GM12878 (cell line): ENCODE measurements around the gene REEP1.

Experiments
- BCL11A ChIP-seq: IDR thresholded peaks from 2 replicates; pipeline ENCODE4 v1.6.1; 2011; ENCODE audit warnings: low read depth, low read length
- BCL3 ChIP-seq: IDR thresholded peaks from 2 replicates; pipeline ENCODE4 v1.6.1; 2011; ENCODE audit warnings: borderline replicate concordance, low read depth, mild to moderate bottlenecking, moderate library complexity, low read length; ENCODE audit not compliant: insufficient read depth, poor library complexity, severe bottlenecking
- CTCF ChIP-seq, 3 experiments: IDR thresholded peaks in 2 of 3; conservative IDR thresholded peaks in 1 of 3; 2 replicates each; pipeline ENCODE4 v1.5.1; 2011; ENCODE audit warnings: low read depth in 3 of 3, low read length in 3 of 3, mild to moderate bottlenecking in 3 of 3, control low read depth in 2 of 3, moderate library complexity in 2 of 3, inconsistent platforms in 1 of 3, mixed read lengths in 1 of 3; ENCODE audit not compliant: control insufficient read depth in 2 of 3, insufficient read depth in 1 of 3; ENCODE audit errors: extremely low read depth in 1 of 3
- E2F4 ChIP-seq: IDR thresholded peaks from 2 replicates; pipeline ENCODE4 v1.6.1; 2012; ENCODE audit warnings: low read depth, low read length, improper control_type of control experiment
- POLR2A ChIP-seq: IDR thresholded peaks from 2 replicates; pipeline ENCODE4 v1.6.1; 2011; ENCODE audit warnings: low read depth, mild to moderate bottlenecking, low read length
- POLR2AphosphoS5 ChIP-seq: IDR thresholded peaks from 2 replicates; pipeline ENCODE4 v1.6.1; 2011; ENCODE audit warnings: mild to moderate bottlenecking, low read length, inconsistent platforms
- SMAD1 ChIP-seq: fragments of 450-650 bp; IDR thresholded peaks from 2 replicates; pipeline ENCODE4 v1.6.1; 2018; ENCODE audit warnings: mild to moderate bottlenecking, low read depth; ENCODE audit not compliant: partially characterized antibody
- SP1 ChIP-seq: IDR thresholded peaks from one replicate; pipeline ENCODE4 v1.6.1; 2011; ENCODE audit warnings: low read depth, low read length
- SRF ChIP-seq, 2 experiments: IDR thresholded peaks; 2 replicates each; pipeline ENCODE4 v1.6.1; 2011; ENCODE audit warnings: low read depth in 2 of 2, low read length in 2 of 2, mild to moderate bottlenecking in 1 of 2, moderate library complexity in 1 of 2
- TCF7 ChIP-seq: IDR thresholded peaks from 2 replicates; pipeline ENCODE4 v1.6.1; 2014; ENCODE audit warnings: antibody characterized with exemption, borderline replicate concordance
- ZBTB33 ChIP-seq: fragments of 450-650 bp; IDR thresholded peaks from 2 replicates; pipeline ENCODE4 v1.6.1; 2017; ENCODE audit warnings: mild to moderate bottlenecking
- ZNF207 ChIP-seq: fragments of 450-650 bp; IDR thresholded peaks from 2 replicates; pipeline ENCODE4 v1.6.1; 2014; ENCODE audit warnings: antibody characterized with exemption, mild to moderate bottlenecking, borderline replicate concordance

- TF ChIP-seq CTCF (IDR thresholded peaks at IDR 0.05 in 2 of 3, conservative IDR thresholded peaks at IDR 0.05 in 1 of 3; ENCODE audit: control insufficient read depth in 2 of 3, extremely low read depth in 1 of 3, insufficient read depth in 1 of 3, low read depth in 3 of 3, low read length in 3 of 3), result peak; percentile 63 to 67 (median 66)
- TF ChIP-seq BCL3, result no peak
- TF ChIP-seq POLR2AphosphoS5, result no peak
- TF ChIP-seq SP1, result no peak
- TF ChIP-seq POLR2A, result no peak
- no peak for TF ChIP-seq E2F4
- TF ChIP-seq TCF7, result no peak
- no peak for TF ChIP-seq SMAD1
- TF ChIP-seq SRF (IDR thresholded peaks at IDR 0.05; ENCODE audit: low read depth in 2 of 2, low read length in 2 of 2), result no peak
- no peak for TF ChIP-seq ZBTB33
- TF ChIP-seq ZNF207, result no peak
- no peak for TF ChIP-seq BCL11A
Observed at GRCh38 chr2:86368161-86368824, 30.9 kb upstream of the REEP1 start.
